K562 (cell line): ENCODE measurements around the gene SAMD14. TPM values are rescaled to one million over a fixed set of nuclear protein-coding genes. Genes with fewer than 3 reads are reported as not detected.

Experiments used
- CREM ChIP-seq: IDR thresholded peaks from 2 replicates; pipeline ENCODE4 v1.6.1; 2014; ENCODE audit warnings: antibody characterized with exemption, low read depth
- E2F3 ChIP-seq: fragments of 250-450 bp; sonication (Bioruptor Pico); IDR thresholded peaks from 2 replicates; pipeline ENCODE4 v1.4.0; 2020; ENCODE audit warnings: mild to moderate bottlenecking
- FOSL1 ChIP-seq: fragments of 200-800 bp; sonication (Bioruptor generic); conservative IDR thresholded peaks from 2 replicates; pipeline ENCODE4 v1.6.1; 2016; ENCODE audit warnings: missing genetic modification characterization, missing compliant biosample characterization
- HLTF ChIP-seq: fragments of 450-650 bp; IDR thresholded peaks from 2 replicates; pipeline ENCODE4 v1.6.1; 2016
- KDM2B ChIP-seq: fragments of 250-450 bp; sonication (Bioruptor Pico); IDR thresholded peaks from 2 replicates; pipeline ENCODE4 v1.8.0; 2021; ENCODE audit warnings: mild to moderate bottlenecking, moderate library complexity
- KHSRP ChIP-seq: fragments of 450-650 bp; IDR thresholded peaks from 2 replicates; pipeline ENCODE4 v1.6.1; 2017
- NFXL1 ChIP-seq: fragments of 450-650 bp; formaldehyde crosslinking; IDR thresholded peaks from 2 replicates; pipeline ENCODE4 v1.4.0; 2021; ENCODE audit warnings: mild to moderate bottlenecking
- SMAD4 ChIP-seq: fragments of 250-450 bp; sonication (Bioruptor Pico); conservative IDR thresholded peaks from 2 replicates; pipeline ENCODE4 v1.8.0; 2021; ENCODE audit warnings: inconsistent platforms, mild to moderate bottlenecking, moderate library complexity
- TAL1 ChIP-seq: fragments of 450-650 bp; IDR thresholded peaks from 2 replicates; pipeline ENCODE4 v1.6.1; 2016; ENCODE audit warnings: mild to moderate bottlenecking
- ZC3H8 ChIP-seq: fragments of 450-650 bp; IDR thresholded peaks from 2 replicates; pipeline ENCODE4 v1.6.1; 2017
- ZNF507 ChIP-seq: conservative IDR thresholded peaks from 2 replicates; pipeline ENCODE4 v1.6.1; 2017; ENCODE audit warnings: missing genetic modification characterization, missing compliant biosample characterization
- ZNF57 ChIP-seq: fragments of 450-650 bp; formaldehyde crosslinking; IDR thresholded peaks from 2 replicates; pipeline ENCODE4 v1.4.0; 2020; ENCODE audit warnings: mild to moderate bottlenecking, moderate library complexity
- polyA plus RNA-seq, 8 experiments: library from polyadenylated mRNA; depleted of rRNA in 4 of 8; stranded (reverse) in 5 of 8; unstranded in 3 of 8; fragments of >200 nt; fragmentation: Nextera tagmentation in 2 of 8; fragmentation: Illumina TruSeq in 1 of 8; extraction: Ambion mirVana in 2 of 8; extraction: Trizol in 1 of 8; gene quantifications; 2 replicates each; pipeline versions ENCODE4 v1.2.1 to v1.2.3, GENCODE V29; 2011 to 2014; ENCODE audit warnings: inconsistent platforms in 1 of 8, missing spikeins in 1 of 8
- total RNA-seq, 7 experiments: library from RNA; depleted of rRNA in 6 of 7; stranded (reverse); fragments of >200 nt in 6 of 7; fragmentation: Illumina TruSeq in 2 of 7; extraction: Trizol in 2 of 7; gene quantifications; 2 replicates each; pipeline versions ENCODE4 v1.2.1 to v1.2.3, GENCODE V29; 2011 to 2021; ENCODE audit warnings: low replicate concordance in 1 of 7
- TF ChIP-seq, protein P1 (sequence below): fragments of 450-650 bp; formaldehyde crosslinking; IDR thresholded peaks from 2 replicates; pipeline ENCODE4 v1.4.0; 2020; ENCODE audit warnings: mild to moderate bottlenecking, moderate library complexity
- TF ChIP-seq, protein P2 (sequence below): fragments of 250-450 bp; sonication (Bioruptor Pico); IDR thresholded peaks from 2 replicates; pipeline ENCODE4 v1.8.0; 2022; ENCODE audit warnings: moderate library complexity, mild to moderate bottlenecking, inconsistent platforms
- TF ChIP-seq, protein P3 (sequence below): fragments of 250-450 bp; sonication (Bioruptor Pico); IDR thresholded peaks from 2 replicates; pipeline ENCODE4 v1.8.0; 2022; ENCODE audit warnings: inconsistent platforms
- TF ChIP-seq, protein P4 (sequence below): fragments of 450-650 bp; formaldehyde crosslinking; IDR thresholded peaks from 2 replicates; pipeline ENCODE4 v1.4.0; 2022; ENCODE audit warnings: missing genetic modification characterization
- TF ChIP-seq, protein P5 (sequence below): fragments of 250-450 bp; sonication (Bioruptor Pico); IDR thresholded peaks from 2 replicates; pipeline ENCODE4 v1.8.0; 2022; ENCODE audit warnings: moderate library complexity, mild to moderate bottlenecking, inconsistent platforms
- TF ChIP-seq, protein P6 (sequence below): fragments of 250-450 bp; sonication (Bioruptor Pico); IDR thresholded peaks from 2 replicates; pipeline ENCODE4 v1.4.0; 2020; ENCODE audit warnings: borderline replicate concordance
- TF ChIP-seq, protein P7 (sequence below): fragments of 450-650 bp; IDR thresholded peaks from 2 replicates; pipeline ENCODE4 v1.6.1; 2017; ENCODE audit warnings: mild to moderate bottlenecking, moderate library complexity

The SAMD14 gene
- total and polyA plus RNA-seq, 9 of the 15 experiments (the other 6 are each of a cell fraction or from before 2014, with no cell fraction given): 0.04 to 0.07 TPM; not detected in 7

DNA sequence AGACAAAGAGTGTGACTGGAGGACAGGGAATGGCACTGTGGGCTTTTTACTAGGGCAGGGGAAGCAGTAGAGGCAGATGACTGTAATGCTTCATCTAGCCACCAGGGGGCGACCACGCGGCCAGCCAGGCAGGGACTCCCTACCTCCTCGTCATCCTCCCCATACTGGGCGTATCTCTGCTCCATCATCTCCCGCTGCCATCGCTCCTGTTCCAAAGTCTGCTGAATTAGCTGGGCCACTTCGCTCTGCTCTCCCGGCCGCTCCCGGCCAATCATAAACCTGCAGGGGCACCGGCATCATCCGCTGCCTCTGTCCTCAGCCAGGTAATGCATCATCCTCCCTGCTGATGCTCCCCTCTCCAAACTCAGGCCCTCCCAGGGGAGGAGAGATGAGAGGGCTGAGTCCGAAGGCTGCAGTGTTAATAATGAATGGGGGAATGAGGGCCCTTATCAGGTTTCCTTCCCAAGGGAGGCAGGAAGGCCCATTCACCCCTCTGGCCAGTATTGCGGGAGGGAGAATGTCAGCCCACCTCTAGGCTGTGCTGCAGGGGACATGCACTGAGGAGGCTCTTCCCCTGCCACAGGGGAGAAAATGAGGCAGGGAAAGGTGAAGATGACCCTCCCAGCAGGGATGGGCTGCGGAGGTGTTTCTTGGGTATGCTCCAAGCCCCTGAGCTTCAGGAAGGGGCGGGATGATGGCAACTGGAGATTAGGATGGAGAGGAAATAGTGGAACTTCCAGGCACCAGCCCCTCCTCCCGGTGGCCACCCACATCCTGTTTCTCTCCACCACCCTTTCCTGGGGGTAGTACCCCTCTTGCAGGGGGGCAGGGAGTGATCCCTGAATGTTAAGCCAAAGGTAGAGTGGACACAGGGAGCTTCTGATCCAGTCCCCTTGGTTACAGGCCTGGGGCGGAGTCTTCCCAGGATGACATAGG, 10.3 kb upstream of the SAMD14 start (continued):
- TF ChIP-seq, protein P1, sequence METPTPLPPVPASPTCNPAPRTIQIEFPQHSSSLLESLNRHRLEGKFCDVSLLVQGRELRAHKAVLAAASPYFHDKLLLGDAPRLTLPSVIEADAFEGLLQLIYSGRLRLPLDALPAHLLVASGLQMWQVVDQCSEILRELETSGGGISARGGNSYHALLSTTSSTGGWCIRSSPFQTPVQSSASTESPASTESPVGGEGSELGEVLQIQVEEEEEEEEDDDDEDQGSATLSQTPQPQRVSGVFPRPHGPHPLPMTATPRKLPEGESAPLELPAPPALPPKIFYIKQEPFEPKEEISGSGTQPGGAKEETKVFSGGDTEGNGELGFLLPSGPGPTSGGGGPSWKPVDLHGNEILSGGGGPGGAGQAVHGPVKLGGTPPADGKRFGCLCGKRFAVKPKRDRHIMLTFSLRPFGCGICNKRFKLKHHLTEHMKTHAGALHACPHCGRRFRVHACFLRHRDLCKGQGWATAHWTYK (CRISPR knock-in tag): no peak
- TF ChIP-seq NFXL1 (CRISPR knock-in tag) (no peak), E2F3 (CRISPR knock-in tag) (no peak), KDM2B (CRISPR knock-in tag) (no peak), ZC3H8 (no peak), TAL1 (no peak), FOSL1 (no peak), HLTF (no peak), ZNF507 (tag) (no peak), KHSRP (no peak), ZNF57 (no peak), CREM (peak; percentile 91), SMAD4 (peak; percentile 50; the same call in 1 of the 2 replicates)
- TF ChIP-seq, protein P2, sequence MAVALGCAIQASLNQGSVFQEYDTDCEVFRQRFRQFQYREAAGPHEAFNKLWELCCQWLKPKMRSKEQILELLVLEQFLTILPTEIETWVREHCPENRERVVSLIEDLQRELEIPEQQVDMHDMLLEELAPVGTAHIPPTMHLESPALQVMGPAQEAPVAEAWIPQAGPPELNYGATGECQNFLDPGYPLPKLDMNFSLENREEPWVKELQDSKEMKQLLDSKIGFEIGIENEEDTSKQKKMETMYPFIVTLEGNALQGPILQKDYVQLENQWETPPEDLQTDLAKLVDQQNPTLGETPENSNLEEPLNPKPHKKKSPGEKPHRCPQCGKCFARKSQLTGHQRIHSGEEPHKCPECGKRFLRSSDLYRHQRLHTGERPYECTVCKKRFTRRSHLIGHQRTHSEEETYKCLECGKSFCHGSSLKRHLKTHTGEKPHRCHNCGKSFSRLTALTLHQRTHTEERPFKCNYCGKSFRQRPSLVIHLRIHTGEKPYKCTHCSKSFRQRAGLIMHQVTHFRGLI: no peak
- TF ChIP-seq, protein P3, sequence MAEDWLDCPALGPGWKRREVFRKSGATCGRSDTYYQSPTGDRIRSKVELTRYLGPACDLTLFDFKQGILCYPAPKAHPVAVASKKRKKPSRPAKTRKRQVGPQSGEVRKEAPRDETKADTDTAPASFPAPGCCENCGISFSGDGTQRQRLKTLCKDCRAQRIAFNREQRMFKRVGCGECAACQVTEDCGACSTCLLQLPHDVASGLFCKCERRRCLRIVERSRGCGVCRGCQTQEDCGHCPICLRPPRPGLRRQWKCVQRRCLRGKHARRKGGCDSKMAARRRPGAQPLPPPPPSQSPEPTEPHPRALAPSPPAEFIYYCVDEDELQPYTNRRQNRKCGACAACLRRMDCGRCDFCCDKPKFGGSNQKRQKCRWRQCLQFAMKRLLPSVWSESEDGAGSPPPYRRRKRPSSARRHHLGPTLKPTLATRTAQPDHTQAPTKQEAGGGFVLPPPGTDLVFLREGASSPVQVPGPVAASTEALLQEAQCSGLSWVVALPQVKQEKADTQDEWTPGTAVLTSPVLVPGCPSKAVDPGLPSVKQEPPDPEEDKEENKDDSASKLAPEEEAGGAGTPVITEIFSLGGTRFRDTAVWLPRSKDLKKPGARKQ (CRISPR knock-in tag): no peak
- TF ChIP-seq, protein P4, sequence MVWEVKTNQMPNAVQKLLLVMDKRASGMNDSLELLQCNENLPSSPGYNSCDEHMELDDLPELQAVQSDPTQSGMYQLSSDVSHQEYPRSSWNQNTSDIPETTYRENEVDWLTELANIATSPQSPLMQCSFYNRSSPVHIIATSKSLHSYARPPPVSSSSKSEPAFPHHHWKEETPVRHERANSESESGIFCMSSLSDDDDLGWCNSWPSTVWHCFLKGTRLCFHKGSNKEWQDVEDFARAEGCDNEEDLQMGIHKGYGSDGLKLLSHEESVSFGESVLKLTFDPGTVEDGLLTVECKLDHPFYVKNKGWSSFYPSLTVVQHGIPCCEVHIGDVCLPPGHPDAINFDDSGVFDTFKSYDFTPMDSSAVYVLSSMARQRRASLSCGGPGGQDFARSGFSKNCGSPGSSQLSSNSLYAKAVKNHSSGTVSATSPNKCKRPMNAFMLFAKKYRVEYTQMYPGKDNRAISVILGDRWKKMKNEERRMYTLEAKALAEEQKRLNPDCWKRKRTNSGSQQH: no peak
- TF ChIP-seq, protein P5, sequence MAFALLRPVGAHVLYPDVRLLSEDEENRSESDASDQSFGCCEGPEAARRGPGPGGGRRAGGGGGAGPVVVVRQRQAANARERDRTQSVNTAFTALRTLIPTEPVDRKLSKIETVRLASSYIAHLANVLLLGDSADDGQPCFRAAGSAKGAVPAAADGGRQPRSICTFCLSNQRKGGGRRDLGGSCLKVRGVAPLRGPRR (CRISPR knock-in tag): no peak
- TF ChIP-seq, protein P6, sequence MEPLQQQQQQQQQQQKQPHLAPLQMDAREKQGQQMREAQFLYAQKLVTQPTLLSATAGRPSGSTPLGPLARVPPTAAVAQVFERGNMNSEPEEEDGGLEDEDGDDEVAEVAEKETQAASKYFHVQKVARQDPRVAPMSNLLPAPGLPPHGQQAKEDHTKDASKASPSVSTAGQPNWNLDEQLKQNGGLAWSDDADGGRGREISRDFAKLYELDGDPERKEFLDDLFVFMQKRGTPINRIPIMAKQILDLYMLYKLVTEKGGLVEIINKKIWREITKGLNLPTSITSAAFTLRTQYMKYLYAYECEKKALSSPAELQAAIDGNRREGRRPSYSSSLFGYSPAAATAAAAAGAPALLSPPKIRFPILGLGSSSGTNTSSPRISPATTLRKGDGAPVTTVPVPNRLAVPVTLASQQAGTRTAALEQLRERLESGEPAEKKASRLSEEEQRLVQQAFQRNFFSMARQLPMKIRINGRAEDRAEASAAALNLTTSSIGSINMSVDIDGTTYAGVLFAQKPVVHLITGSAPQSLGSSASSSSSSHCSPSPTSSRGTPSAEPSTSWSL (CRISPR knock-in tag): 0 out of 2 replicates have a peak, but pooled peaks have one; percentile 39
- TF ChIP-seq, protein P7, sequence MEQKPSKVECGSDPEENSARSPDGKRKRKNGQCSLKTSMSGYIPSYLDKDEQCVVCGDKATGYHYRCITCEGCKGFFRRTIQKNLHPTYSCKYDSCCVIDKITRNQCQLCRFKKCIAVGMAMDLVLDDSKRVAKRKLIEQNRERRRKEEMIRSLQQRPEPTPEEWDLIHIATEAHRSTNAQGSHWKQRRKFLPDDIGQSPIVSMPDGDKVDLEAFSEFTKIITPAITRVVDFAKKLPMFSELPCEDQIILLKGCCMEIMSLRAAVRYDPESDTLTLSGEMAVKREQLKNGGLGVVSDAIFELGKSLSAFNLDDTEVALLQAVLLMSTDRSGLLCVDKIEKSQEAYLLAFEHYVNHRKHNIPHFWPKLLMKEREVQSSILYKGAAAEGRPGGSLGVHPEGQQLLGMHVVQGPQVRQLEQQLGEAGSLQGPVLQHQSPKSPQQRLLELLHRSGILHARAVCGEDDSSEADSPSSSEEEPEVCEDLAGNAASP: no peak
